ENCODE data around the gene RAB1A.

The RAB1A gene

GRCh38 chr2:65057391-65058052, 72.4 kb downstream of the RAB1A start:
- peak; percentile 85 for DNase-seq

GRCh38 chr2:65057054-65057375, 72.9 kb downstream of the RAB1A start:
- DNase-seq, result no peak

- peak; percentile 97 for DNase-seq
Measured at GRCh38 chr2:65056215-65057053, 73.5 kb downstream of the RAB1A start, which contains the start of gene CEP68. Gene CEP68 (plus strand): TSS chr2:65056416. CDS start chr2:65069445, 13,029 bp downstream.

- DNase-seq, result no peak
Measured at GRCh38 chr2:65055422-65056214, 74.3 kb downstream of the RAB1A start.

- DNase-seq, result no peak
Measured at GRCh38 chr2:65054749-65055421, 75.0 kb downstream of the RAB1A start.

GRCh38 chr2:65053199-65053598, 76.7 kb downstream of the RAB1A start:
- DNase-seq, result peak; percentile 60

GRCh38 chr2:65050931-65051330, 79.0 kb downstream of the RAB1A start:
- no peak for DNase-seq

GRCh38 chr2:65049010-65049639, 80.8 kb downstream of the RAB1A start:
- no peak for DNase-seq

- DNase-seq, result no peak
Measured at GRCh38 chr2:65046633-65047407, 83.1 kb downstream of the RAB1A start.

GRCh38 chr2:65045651-65046050, 84.3 kb downstream of the RAB1A start:
- no peak for DNase-seq

- no peak for DNase-seq
Measured at GRCh38 chr2:65044097-65044735, 85.7 kb downstream of the RAB1A start.

- no peak for DNase-seq
Measured at GRCh38 chr2:65043001-65043400, 86.9 kb downstream of the RAB1A start.

GRCh38 chr2:65040400-65041261, 89.3 kb downstream of the RAB1A start:
- peak; percentile 82 for DNase-seq

- no peak for DNase-seq
Measured at GRCh38 chr2:65039640-65040039, 90.3 kb downstream of the RAB1A start.

GRCh38 chr2:65037178-65037577, 92.7 kb downstream of the RAB1A start:
- DNase-seq, result no peak

All from CD4-positive, alpha-beta T cell treated with Interleukin-17A for 1 hour (primary cell).